Measurements from ENCODE around the gene GAB2.
"Not testable (repeated sequence)": the region's sequence is repeated elsewhere in the genome, so short reads cannot be mapped to it uniquely, and the experiment has no call there.

The GAB2 gene

DNA sequence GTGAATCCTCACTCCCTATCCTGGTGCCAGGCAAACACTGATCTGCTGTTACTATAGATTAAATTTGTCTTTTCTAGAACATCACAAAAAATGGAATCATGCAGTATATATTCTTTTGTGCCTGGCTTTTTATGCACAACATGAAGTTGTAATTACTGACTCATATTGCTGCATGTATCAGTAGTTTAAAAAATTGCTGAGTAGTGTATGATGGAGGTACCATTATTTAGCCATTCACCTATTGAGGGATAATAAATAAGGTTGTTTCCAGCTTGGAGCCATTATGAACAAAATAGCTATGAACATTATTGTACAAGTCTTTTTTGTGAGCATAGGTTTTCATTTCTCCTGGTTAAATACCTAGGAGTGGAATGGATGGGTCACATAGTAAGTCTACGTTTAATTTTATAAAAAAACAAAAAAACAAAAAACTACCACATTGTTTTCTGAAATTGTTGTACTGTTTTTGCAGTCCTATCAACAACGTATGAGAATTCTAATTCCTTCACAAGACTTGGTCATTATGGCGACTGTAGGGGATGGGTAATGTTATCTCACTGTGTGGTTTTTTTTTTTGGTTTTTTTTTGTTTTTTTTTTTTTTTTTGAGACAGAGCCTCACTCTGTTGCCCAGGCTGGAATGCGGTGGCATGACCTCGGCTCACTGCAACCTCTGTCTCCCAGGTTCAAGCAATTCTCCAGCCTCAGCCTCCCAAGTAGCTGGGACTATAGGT is 117.3 kb downstream of the GAB2 start:
- DNase-seq = no peak

DNA sequence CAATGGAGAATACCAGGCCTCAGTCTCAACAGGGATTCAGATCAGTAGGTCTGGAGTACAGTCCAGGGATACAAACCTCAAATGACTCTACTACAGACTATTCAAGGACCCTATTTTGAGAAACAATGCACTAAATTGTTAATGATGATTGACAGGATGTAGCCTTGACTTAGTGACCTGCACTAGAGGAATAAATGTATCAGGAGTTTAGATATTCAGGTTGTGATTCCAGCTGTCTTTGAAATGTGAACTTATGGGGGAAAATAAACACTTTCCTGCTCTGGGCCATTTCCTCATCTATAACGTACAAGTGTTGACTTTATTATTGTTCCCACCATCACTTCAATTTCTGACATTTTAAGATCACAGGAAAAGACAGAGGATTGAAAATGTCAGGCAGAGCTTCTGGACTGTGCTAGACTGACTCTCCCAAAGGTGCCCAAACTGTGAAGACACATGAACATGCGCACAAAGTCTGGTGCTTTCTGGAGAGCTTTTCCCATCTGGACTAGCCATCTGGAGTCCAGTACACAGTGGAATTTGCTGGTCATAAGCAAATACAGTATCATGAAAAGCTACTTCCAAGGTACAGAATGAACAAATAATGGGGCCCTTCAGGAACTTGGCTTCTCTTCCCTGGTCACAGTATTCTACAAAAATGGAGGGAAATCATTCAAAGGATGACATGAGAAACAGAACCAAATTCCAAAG is 118.5 kb downstream of the GAB2 start:
- DNase-seq = no peak

DNA sequence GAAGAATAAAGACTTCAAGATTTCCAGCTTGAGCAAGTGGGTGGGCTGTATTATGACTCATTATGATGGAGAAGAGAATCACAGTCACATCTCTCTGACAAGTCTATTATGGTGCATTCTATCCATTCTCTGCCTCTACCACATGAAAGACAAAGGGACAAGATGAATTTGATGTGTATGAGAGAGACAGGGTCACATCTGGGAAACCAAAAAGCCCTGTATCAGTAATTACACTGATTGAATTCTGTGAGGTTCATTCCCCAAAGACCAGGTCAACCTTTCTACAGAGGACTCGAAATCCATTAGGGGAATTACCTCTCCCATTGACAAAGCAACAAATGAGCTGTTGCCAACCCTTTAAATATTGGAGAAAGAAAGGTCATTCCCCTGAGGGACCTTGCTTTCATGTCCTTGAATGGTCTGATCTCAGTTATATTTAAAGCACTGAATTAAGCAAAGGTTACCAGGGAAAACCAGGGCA is 119.3 kb downstream of the GAB2 start:
- no peak for DNase-seq

GRCh38 chr11:78295991-78296930 is 121.4 kb downstream of the GAB2 start:
- no peak for DNase-seq

- DNase-seq = no peak
Measured at GRCh38 chr11:78295347-78295746, 122.3 kb downstream of the GAB2 start.

DNA sequence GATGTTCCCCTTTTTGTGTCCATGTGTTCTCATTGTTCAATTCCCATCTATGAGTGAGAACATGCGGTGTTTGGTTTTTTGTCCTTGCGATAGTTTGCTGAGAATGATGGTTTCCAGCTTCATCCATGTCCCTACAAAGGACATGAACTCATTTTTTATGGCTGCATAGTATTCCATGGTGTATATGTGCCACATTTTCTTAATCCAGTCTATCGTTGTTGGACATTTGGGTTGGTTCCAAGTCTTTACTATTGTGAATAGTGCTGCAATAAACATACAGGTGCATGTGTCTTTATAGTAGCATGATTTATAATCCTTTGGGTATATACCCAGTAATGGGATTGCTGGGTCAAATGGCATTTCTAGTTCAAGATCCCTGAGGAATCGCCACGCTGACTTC is 123.5 kb downstream of the GAB2 start:
- not testable (repeated sequence) for DNase-seq

GRCh38 chr11:78293536-78293935 is 124.1 kb downstream of the GAB2 start:
- no peak for DNase-seq

GRCh38 chr11:78292109-78292803 is 125.4 kb downstream of the GAB2 start:
- no peak for DNase-seq

DNA sequence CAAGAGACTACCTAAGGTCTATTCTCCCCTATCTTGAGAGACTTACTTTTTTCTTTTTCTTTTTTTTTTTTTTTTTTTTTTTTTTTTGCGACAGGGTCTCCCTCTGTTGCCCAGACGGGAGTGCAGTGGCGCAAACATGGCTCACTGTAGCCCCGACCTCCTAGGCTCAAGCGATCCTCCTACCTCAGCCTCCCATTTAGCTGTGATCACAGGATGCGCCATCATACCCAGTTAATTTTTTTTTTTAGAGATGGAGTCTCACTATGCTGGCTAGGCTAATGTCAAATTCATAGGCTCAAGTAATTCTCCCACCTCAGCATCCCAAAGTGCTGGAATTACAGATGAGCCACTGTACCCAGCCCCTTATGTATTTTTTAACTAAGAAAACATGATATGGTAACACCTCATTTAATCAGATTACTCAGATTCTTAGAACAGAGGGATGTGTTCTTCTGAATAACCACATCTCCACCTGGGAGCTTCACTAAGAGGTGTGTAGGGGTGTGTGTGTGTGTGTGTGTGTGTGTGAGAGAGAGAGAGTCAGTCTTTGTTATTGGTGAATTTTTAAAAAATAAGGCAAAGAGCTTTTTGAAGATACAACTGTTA is 126.0 kb downstream of the GAB2 start:
- no peak for DNase-seq

DNA sequence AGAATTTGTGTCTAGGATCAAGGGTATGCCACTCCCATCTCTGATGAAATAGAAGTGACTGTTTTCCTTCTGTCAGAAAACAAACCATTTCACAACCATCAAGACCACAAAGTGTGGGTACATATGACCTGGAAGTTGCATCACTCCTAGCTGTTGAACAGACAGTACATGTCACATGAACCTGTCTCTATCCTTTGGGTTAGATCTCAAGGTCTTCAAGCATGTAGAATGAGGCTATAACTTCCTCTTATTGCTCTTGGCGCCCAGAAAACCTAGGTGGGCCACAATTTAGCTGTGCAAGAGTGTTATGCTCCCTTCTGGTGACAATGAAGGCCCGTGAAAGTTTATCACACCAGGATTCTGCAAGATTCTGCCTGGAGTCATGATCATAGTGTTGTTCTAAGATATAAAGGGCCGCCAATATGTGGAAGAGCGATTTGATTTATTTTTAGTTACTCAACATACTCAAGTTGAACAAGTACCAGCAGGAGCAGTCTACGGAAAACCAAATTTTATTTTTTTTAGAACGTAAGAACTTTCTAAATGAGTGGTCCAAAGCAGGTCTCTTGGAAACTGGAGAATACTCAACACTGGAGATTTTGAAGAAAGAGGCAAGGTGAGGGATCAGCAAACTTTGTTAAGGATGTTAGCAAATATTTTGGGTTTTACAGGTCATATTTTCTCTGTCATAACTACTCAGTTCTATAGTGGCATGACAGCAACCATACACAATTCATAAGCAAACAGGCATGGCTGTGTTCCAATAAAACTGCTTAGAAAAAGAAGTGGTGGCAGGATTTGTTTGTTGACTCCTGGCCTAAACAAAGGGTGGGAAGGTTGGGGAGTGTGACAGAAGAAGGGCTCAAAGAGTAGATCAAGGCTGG is 127.1 kb downstream of the GAB2 start:
- no peak for DNase-seq

DNA sequence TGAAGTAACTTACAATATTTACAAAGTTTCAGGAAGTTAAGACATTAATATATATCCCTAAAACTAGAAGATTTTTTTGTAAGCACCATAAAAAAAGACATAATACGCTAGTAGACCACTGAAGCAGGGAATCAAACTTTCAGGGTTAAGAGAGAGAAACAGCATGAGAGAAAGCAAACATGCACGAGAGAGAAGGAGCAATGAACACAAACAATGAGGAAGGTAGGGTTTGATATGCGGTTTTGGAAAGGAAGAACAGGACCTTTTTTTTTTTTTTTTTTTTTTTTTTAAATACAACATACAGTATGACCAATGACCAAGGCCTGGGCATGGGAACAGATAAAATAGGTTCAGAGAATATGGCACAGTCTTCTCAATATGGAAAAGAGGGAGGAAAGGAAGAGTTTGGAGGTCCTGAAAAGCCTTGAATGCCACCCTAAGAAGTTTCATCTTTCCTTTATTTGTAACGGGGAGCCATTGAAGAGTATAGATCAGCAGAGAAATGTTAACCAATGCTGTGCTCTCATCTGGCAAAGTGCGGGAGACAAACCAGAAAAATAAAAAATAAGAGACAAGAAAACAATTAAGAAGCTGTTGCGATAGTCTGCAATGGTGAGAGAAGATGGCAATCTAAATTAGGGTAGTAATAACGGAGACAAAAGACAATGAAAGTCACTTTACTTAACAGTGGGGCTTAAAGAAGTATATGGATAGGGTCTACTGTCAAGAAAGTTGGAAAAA is 127.9 kb downstream of the GAB2 start:
- DNase-seq = no peak

- DNase-seq = no peak
Measured at GRCh38 chr11:78284260-78284659, 133.4 kb downstream of the GAB2 start.

DNA sequence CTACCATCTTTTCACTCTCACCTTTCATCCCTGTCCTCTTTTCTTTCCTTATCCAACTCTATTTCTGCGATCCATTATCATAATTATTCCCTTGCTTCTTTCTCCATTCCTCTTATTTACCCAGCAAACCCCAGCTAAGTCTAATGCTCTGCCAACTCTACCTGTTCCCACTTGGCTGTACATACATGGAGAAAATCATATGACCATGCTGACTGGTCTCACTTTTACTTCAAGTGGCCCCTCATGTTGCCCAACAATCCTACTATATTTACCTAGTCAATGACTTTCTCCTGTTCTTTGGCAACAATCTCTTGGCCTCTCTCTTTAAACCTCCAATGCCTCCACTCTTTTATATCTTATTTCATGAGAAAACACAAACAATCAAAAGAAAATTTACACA is 134.8 kb downstream of the GAB2 start:
- no peak for DNase-seq

DNA sequence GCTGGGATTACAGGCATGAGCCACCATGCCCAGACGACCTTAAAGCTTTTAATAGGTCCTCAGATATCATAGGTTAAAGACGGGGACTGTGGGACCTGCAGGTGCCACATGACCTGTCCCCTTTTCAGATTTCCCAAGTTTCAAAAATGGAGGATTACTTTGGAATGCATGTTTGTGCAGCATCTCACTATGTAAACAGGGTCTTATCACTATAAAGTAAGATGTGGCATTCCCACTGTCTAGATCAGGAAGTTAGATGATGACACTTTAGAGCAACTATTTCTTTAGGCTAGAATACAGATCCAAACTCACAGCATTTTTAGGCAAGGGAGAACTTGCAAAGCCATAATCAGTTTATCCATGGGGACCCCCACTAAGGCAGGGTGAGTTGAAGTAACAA is 136.1 kb downstream of the GAB2 start:
- DNase-seq = no peak

GRCh38 chr11:78277314-78277994 is 140.2 kb downstream of the GAB2 start:
- no peak for DNase-seq

GRCh38 chr11:78276311-78276710 is 141.3 kb downstream of the GAB2 start:
- DNase-seq = no peak

DNA sequence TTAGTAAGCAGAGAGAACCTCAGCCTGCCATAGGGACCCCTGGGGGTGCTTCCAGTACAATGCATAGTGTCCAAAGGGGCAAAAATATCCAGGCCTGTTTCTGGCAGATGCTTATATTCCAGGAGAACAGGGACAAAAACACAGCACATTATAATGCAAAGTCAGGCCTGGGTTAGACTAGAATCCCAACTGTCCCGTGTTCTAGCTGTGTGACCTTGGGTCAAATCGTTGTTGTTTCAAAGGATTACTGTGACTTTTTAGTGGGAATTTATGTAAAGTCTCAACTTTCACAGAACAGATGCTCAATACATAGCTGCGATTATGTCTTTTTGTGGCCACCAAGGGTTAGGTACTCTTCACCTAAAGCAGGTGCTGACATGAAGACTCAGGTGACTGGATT is 142.9 kb downstream of the GAB2 start:
- DNase-seq = no peak

DNA sequence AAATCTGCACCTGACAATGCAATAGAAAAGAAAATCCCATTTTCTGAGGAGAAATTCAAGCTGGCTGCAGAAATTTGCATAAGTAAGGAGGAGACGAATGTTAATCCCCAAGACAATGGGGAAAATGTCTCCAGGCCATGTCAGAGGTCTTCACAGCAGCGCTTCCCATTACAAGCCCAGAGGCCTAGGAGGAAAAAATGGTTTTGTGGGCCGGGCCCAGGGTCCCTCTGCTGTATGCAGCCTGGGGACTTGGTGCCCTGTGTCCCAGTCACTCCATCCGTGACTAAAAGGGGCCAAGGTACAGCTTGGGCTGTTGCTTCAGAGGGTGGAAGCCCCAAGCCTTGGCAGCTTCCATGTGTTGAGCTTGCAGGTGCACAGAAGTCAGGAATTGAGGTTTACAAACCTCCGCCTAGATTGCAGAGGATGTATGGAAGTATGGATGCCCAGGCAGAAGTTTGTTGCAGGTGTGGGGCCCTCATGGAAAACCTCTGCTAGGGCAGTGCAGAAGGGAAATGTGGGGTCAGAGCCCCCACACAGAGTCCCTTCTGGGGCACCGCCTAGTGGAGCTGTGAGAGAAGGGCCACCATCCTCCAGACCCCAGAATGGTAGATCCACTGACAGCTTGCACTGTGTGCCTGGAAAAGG is 144.9 kb downstream of the GAB2 start:
- not testable (repeated sequence) for DNase-seq

DNA sequence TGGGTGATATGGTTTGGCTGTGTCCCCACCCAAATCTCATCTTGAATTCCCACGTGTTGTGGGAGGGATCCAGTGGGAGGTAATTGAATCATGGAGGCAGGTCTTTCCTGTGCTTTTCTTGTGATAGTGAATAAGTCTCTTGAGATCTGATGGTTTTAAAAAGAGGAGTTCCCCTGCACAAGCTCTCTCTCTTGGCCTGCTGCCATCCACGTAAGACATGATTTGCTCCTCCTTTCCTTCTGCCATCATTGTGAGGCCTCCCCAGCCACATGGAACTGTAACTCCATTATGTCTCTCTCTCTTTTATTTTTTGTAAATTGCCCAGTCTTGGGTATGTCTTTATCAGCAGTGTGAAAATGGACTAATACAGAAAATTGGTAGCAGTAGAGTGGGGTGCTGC is 145.8 kb downstream of the GAB2 start:
- not testable (repeated sequence) for DNase-seq
